Measurements from ENCODE around the gene SYNJ1.

SYNJ1 gene

GRCh38 chr21:32608851-32609250 is 119.0 kb downstream of the SYNJ1 start:
- DNase-seq, result no peak

DNA sequence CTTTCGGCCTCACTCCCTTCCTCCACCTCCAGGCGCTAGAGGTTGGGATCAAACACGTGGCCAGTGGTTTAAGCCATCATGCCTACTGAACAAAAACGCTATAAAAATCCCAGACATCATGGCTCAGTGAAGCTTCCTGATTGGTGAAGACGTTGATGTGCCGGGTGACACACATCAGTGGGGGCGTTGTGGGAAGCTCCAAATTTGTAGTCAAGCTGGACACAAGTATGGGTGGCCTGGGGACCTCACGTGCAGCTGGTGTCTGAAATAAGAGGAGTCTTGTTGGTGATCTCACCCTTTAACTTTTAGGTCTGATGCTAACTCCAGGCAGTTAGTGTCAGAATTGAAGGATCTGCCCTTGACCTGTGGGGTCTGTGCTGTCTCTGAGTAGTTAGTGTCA is 122.3 kb downstream of the SYNJ1 start:
- DNase-seq, result no peak

DNA sequence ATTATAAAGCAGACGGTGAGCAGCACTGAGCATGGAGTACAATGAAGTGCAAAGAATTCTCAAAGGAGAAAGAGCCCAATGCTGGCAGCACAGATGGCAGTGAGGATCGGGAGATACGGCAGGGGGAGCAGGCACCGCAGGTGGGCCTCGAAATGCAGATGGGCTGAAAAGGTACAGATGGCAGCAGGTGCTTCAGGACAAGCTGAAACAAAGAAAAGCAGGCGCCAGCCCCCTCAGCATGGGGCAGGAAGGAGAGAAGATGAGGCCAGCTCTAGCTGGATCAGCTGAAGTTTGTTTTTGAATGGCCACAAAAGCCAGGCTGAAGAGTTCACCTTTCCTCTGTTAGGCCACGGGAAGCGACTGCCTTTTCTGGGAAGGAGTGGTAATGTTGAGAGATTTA is 123.3 kb downstream of the SYNJ1 start:
- DNase-seq, result no peak

- no peak for DNase-seq
Observed at GRCh38 chr21:32603131-32603530, 124.7 kb downstream of the SYNJ1 start.

DNA sequence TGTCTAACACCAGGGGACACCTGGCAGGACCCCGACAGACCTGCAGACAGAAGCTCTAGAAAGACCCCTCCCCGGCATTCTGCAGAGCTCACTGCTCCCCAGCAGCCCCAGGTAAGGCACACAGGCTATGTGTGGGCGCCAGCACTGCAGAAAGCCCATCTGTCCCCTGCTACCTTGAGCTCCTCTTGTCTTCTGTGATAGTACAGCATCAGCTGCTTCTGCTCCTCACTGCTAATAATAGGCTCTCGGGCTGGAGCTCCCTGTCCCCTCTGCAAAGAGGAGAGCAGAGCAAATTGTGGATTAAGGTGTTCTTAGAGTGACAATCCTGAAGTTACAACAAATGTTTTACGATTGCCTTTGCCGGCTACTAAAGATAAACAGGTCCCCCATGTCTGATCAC is 125.7 kb downstream of the SYNJ1 start:
- no peak for DNase-seq

DNA sequence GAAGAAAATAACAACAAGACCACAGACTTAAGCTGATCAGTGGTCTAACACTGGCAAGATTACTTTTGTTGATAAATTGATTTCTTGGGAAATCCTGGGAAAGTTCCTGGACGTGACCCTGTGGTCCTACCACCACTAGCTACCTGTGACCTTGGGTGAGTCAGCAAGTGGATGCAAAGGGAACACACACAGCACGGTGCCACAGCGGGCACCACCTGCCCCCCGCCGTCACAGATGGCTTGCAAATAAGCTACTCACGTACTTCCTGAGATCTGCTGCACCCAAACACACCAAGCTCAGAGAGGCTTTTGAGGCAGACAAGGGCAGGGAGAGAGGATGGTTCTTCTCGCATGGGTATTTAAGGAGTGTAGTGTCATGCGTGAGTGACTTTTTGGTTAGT is 128.3 kb downstream of the SYNJ1 start:
- no peak for DNase-seq

GRCh38 chr21:32599091-32599490 is 128.7 kb downstream of the SYNJ1 start:
- no peak for DNase-seq

DNA sequence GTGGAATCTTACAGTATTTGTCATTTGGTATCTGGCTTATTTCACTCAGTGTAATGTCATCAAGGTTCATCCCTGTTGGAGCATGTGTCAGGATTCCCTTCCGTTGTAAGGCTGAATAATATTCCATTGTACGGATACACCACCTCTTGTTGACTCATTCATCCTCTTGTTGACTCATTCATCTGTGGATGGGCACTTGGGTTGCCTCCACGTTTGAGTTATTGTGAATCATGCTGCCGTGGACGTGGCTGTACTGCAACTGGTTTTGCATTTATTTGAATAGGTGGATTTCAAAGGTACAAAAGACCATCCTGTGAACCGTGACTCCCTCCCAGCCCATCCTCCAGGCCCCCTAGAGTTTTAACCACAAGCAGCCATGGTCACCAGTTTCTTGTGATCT is 130.6 kb downstream of the SYNJ1 start:
- DNase-seq, result no peak

GRCh38 chr21:32595431-32595830 is 132.4 kb downstream of the SYNJ1 start:
- no peak for DNase-seq

DNA sequence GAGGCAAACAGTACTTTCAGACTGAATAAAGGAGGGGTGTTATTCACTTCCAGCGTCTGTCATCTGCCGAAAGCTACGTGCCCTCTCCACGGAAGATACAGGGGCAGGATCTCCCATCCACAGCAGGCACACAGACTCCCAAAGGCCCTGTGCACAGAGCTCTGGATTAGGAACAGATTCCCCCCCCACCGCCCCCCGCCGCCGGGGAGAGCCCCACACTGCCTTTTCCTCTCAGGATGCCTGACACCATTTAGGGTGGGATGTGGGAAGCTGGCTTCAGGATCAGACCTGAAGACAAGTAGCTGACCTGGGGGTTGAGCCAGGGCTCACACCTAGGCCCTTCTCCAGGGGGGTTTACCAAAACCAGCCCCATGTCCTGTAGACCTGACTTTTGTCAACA is 134.1 kb downstream of the SYNJ1 start:
- DNase-seq, result no peak

DNA sequence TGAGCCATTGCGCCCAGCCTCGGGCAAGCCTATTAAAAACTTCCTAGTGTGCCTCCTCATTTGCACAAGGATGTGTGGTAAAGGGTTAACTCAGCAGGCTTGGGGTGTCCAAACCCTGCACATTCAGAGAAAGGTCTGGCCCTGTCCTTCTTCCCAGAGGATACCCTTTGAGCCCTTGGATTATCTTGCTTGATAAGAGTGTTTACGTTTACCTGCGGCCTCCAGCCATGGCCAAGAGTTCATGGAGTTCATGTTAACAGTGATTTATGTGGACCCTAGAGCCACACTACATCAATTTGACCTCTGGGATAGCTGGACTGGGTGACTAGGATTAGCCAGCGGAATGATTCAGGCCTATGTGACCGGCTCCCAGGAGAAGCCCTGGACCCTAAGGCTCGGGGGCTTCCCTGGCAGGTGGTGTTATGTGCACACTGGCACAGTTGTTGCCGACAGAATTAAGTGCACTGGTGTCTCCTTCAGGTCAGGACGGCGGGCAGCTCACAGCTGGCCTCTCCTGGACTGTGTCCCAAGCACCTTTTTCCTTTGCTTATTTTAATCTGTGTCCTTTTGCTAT is 134.8 kb downstream of the SYNJ1 start:
- DNase-seq, result no peak

- DNase-seq, result no peak
Observed at GRCh38 chr21:32590130-32590529, 137.7 kb downstream of the SYNJ1 start.

GRCh38 chr21:32587651-32588050 is 140.2 kb downstream of the SYNJ1 start:
- DNase-seq, result no peak

DNA sequence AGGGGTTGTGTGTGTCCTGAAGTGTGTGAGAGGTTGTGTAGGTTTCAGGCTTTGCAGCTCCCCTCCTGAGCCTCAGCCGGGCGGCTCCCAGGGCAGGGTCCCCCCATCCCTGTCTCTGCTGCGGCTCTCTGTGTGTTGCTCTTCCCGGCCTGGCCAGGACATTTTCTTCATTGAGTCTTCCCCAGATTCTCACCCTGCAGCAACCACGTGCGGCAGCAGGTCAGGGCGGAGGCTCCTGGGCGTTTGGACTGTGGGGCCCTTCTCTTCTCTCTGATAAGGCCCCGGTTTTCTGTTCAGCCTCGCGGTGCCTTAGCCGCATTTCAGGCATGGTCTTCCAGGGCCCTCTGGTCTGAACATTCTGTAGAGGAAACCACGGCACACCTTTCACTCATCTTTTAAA is 140.7 kb downstream of the SYNJ1 start:
- no peak for DNase-seq

DNA sequence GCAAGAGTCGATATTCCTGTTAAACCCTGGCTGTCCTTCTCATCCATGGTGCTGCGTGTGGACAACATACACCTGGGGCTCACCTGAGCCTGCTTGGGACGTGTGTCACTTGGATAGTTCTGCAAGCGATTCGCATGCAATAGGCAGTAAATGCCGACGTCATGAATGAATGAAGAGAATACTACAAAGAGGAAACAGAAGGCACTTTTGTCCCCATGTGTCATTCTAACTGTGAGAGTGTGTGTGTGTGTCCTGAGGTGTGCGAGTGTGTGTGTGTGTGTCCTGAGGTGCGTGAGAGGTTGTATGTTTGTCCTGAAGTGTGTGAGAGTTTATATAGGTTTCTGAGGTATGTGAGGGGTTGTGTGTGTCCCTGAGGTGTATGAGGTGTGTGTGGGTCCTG is 141.8 kb downstream of the SYNJ1 start:
- no peak for DNase-seq

DNA sequence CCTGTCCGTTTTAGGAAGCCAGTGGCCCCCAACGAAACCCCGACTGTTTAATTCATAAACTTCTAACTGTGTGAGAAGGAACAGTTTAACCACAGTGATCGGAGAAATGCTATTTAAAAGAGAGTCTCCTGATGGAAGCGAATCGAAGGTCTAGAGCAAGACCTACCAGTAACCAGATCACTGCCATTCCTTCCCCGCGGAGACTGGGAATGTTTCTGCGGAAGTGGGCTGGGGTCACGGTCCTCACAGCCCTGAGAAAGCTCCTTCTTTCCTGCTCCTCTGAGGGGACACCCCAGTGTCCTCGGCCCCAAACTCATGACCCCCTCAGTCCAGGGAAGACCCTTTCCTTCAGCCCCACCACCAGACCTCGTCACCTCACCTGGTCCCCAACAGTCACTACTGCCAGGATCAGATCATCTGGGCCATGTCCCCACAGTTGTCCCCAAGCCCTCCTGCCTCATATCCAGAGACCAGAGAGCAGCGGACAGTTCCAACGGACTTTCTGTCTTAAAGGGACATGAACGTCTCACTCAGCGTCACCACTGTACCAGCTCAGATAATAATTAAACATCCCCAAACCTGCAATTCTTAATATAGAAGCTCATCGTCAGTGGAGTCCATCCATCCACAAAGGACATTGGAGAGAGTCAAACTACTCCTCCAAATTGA is 142.6 kb downstream of the SYNJ1 start, which contains the start of gene TCP10L:
Gene TCP10L (minus strand): TSS at position 482 of the 669 bp plus-strand sequence. CDS start 1,219 bp downstream, outside the sequence.
- DNase-seq, result no peak

DNA sequence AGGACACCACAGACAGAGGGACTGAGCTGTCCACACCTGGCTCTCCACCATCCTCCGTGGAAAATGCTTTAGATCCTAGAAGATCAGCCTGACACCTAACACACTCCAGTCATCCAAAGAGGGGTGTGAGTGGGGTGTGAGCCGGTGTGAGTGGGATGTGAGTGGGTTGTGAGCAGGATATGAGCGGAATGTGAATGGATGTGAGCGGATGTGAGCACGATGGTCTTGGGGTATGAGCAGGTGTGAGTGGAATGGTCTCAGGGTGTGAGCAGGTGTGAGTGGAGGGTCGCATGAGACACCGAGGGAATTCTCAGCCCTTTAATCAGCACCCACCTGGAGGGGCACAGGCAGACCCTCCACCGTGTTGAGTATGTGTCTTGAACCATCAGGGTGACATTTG is 143.3 kb downstream of the SYNJ1 start:
- DNase-seq, result no peak

GRCh38 chr21:32581732-32582131 is 146.1 kb downstream of the SYNJ1 start:
- DNase-seq, result no peak

GRCh38 chr21:32580949-32581348 is 146.9 kb downstream of the SYNJ1 start:
- DNase-seq, result no peak

Measured in activated CD4-positive, alpha-beta T cell treated with anti-CD3 and anti-CD28 coated beads, Interleukin-2, Interleukin-6, amounts not matched to agents 100 ng/mL and 50 ng/mL, durations not matched to agents 16 hours and 8 hours (primary cell).